GM19324 (cell line): Measurements from ENCODE around the gene MEGF10.

Experiments
- ATAC-seq: cut with Tn5 transposase; IDR thresholded peaks from one replicate; pipeline ENCODE4 v1.9.1; 2021; ENCODE audit warnings: mild to moderate bottlenecking, moderate library complexity; ENCODE audit not compliant: unreplicated experiment, low FRiP score

MEGF10 gene

GRCh38 chr5:127431977-127432585 is 141.5 kb downstream of the MEGF10 start:
- ATAC-seq: no peak

GRCh38 chr5:127433526-127433925 is 142.9 kb downstream of the MEGF10 start:
- ATAC-seq: no peak

- ATAC-seq: no peak
Measured at GRCh38 chr5:127434588-127434987, 144.0 kb downstream of the MEGF10 start.

GRCh38 chr5:127435821-127436220 is 145.2 kb downstream of the MEGF10 start:
- no peak for ATAC-seq

GRCh38 chr5:127439644-127440043 is 149.0 kb downstream of the MEGF10 start:
- ATAC-seq: no peak

- ATAC-seq: no peak
Measured at GRCh38 chr5:127440831-127441230, 150.2 kb downstream of the MEGF10 start.

- ATAC-seq: no peak
Measured at GRCh38 chr5:127441799-127442484, 151.3 kb downstream of the MEGF10 start.

- ATAC-seq: no peak
Measured at GRCh38 chr5:127444171-127444570, 153.6 kb downstream of the MEGF10 start.

- no peak for ATAC-seq
Measured at GRCh38 chr5:127445328-127445727, 154.7 kb downstream of the MEGF10 start.

GRCh38 chr5:127446626-127447025 is 156.0 kb downstream of the MEGF10 start:
- no peak for ATAC-seq

- no peak for ATAC-seq
Measured at GRCh38 chr5:127447827-127448226, 157.2 kb downstream of the MEGF10 start.

GRCh38 chr5:127450046-127450445 is 159.4 kb downstream of the MEGF10 start:
- no peak for ATAC-seq

- ATAC-seq: no peak
Measured at GRCh38 chr5:127451096-127451495, 160.5 kb downstream of the MEGF10 start.

GRCh38 chr5:127452626-127453025 is 162.0 kb downstream of the MEGF10 start:
- ATAC-seq: no peak

GRCh38 chr5:127471211-127471610 is 180.6 kb downstream of the MEGF10 start:
- ATAC-seq: no peak

- ATAC-seq: no peak
Measured at GRCh38 chr5:127472700-127473099, 182.1 kb downstream of the MEGF10 start.

GRCh38 chr5:127486471-127486870 is 195.9 kb downstream of the MEGF10 start:
- no peak for ATAC-seq

- ATAC-seq: peak; percentile 60
Measured at GRCh38 chr5:127492854-127493738, 202.5 kb downstream of the MEGF10 start.

GRCh38 chr5:127498548-127498947 is 208.0 kb downstream of the MEGF10 start:
- ATAC-seq: no peak

GRCh38 chr5:127505905-127506304 is 215.3 kb downstream of the MEGF10 start:
- no peak for ATAC-seq

GRCh38 chr5:127506616-127507015 is 216.0 kb downstream of the MEGF10 start:
- no peak for ATAC-seq
